OCI-LY7 (cell line): ENCODE data around the gene ARFGAP2. TPM values are rescaled to one million over a fixed set of nuclear protein-coding genes. Genes with fewer than 3 reads are reported as not detected.
"Not testable (repeated sequence)": the region's sequence is repeated elsewhere in the genome, so short reads cannot be mapped to it uniquely, and the experiment has no call there.

Experiments
- BruUV-seq: library from RNA; stranded (reverse); fragments of 400-500 nt; replicated peaks from 2 replicates; lab custom pipeline; 2021; lab: Mats Ljungman, UMichigan
- CTCF ChIA-PET: fragments of 300-600 bp; sonication (Branson Sonifier 250); formaldehyde crosslinking; loops from one replicate; lab custom pipeline; 2022; ENCODE audit warnings: antibody characterized with exemption; ENCODE audit not compliant: unreplicated experiment; lab: Charles Lee
- POLR2A ChIA-PET: fragments of 300-600 bp; sonication (Branson Sonifier 250); formaldehyde crosslinking; loops from one replicate; lab custom pipeline; 2022; ENCODE audit warnings: antibody characterized with exemption; lab: Charles Lee
- DNase-seq: peaks from one replicate; pipeline ENCODE4 v3.0.0-alpha.2; 2015; ENCODE audit warnings: low spot score
- H2AFZ ChIP-seq: fragments of 200-600 bp; sonication (generic), shearing (Covaris generic); 2 replicates; pipeline ENCODE4 v1.6.1; 2014; ENCODE audit warnings: mild to moderate bottlenecking, antibody characterized with exemption, low read length, moderate library complexity
- H3K27ac ChIP-seq: fragments of 200-600 bp; sonication (generic); 2 replicates; pipeline ENCODE4 v1.5.1; 2014; ENCODE audit warnings: mixed run types, low read depth, mild to moderate bottlenecking, moderate library complexity, low read length, inconsistent platforms; ENCODE audit not compliant: poor library complexity, severe bottlenecking
- H3K36me3 ChIP-seq: fragments of 200-600 bp; sonication (generic); 2 replicates; pipeline ENCODE4 v1.6.1; 2014; ENCODE audit warnings: mild to moderate bottlenecking, antibody characterized with exemption, low read length, moderate library complexity, mixed read lengths; ENCODE audit not compliant: insufficient read depth
- H3K4me1 ChIP-seq: fragments of 200-600 bp; sonication (generic); 2 replicates; pipeline ENCODE4 v1.5.1; 2014; ENCODE audit warnings: mild to moderate bottlenecking, low read length; ENCODE audit not compliant: insufficient read depth, poor library complexity, severe bottlenecking
- H3K4me2 ChIP-seq: fragments of 200-600 bp; sonication (generic); 2 replicates; pipeline ENCODE4 v1.6.1; 2014; ENCODE audit warnings: mild to moderate bottlenecking, low read length
- H3K4me3 ChIP-seq: fragments of 200-600 bp; sonication (generic); 2 replicates; pipeline ENCODE4 v1.5.1; 2014; ENCODE audit warnings: mild to moderate bottlenecking, low read depth, low read length; ENCODE audit not compliant: poor library complexity, severe bottlenecking
- H3K79me2 ChIP-seq: fragments of 200-600 bp; sonication (generic); 2 replicates; pipeline ENCODE4 v1.6.1; 2016; ENCODE audit warnings: low read depth, mild to moderate bottlenecking, low read length, moderate library complexity, mixed read lengths; ENCODE audit not compliant: insufficient read depth
- H3K9me2 ChIP-seq: fragments of 200-600 bp; sonication (generic); 2 replicates; pipeline ENCODE4 v1.6.1; 2016; ENCODE audit warnings: mild to moderate bottlenecking, low read length, mixed read lengths; ENCODE audit not compliant: insufficient read depth
- H3K9me3 ChIP-seq: fragments of 200-600 bp; sonication (generic); 2 replicates; pipeline ENCODE4 v1.6.1; 2014; ENCODE audit warnings: mild to moderate bottlenecking, mixed run types, low read length, mixed read lengths
- H4K20me1 ChIP-seq: fragments of 200-600 bp; sonication (generic); 2 replicates; pipeline ENCODE4 v1.6.1; 2014; ENCODE audit warnings: mild to moderate bottlenecking, antibody characterized with exemption, low read length, moderate library complexity, mixed read lengths; ENCODE audit not compliant: insufficient read depth
- EZH2phosphoT487 ChIP-seq: fragments of 200-600 bp; sonication (generic); IDR thresholded peaks from 2 replicates; pipeline ENCODE4 v1.6.1; 2018; ENCODE audit warnings: low read depth, borderline replicate concordance, mild to moderate bottlenecking, mixed run types, antibody characterized with exemption, low read length, moderate library complexity, mixed read lengths
- intact Hi-C: fragments of 100-400 bp; cut with micrococcal nuclease; formaldehyde crosslinking; loops from one replicate; pipeline ENCODE4 v1.10.0; 2022; ENCODE audit not compliant: unreplicated experiment
- total RNA-seq, 2 experiments: library from RNA; depleted of rRNA in 1 of 2; stranded (reverse); fragments of >200 nt in 1 of 2; shearing (Covaris generic) in 1 of 2; gene quantifications; 2 replicates each; pipeline ENCODE4 v1.2.3, GENCODE V29; 2014 to 2022
- TF ChIP-seq, protein P1 (sequence below): fragments of 200-600 bp; sonication (generic); conservative IDR thresholded peaks from 2 replicates; pipeline ENCODE4 v1.5.1; 2014; ENCODE audit warnings: mild to moderate bottlenecking, antibody characterized with exemption, low read length, moderate library complexity, mixed read lengths

The ARFGAP2 gene
- total RNA-seq, 2 experiments from 2014 or later, result 116 to 135 TPM

DNA sequence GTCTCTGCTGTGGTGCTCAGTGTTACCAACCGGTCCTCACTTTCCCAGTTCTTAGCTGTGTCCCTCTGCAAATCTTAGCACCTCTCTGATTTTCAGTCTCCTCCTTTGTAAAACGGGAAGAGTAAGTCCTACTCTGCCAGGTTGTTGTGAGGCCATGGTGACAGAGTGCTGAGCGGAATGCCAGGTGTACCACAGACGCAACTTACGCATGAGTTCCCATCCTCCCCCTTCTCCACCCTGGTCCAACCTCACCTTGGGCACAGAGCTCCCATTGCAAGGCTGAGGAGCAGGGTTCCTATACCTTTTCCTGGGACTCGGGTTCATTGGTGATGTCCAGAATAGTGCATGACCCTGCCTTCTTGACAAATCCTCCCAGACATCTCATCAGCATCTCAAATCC is 30.8 kb upstream of the ARFGAP2 start:
- H4K20me1 ChIP-seq, result no peaks in the 10 kb centered on the region
- no peaks in the 10 kb centered on the region for H3K36me3 ChIP-seq
- no peak overlapping the region for H3K27ac ChIP-seq
- POLR2A ChIA-PET, result interaction anchor here (0.7 to 1.2 kb wide), 4 partner anchors 12 to 253 kb away, joined by 3 to 4 read pairs (median 3); no protein-coding TSS in a partner anchor
- no peak overlapping the region for H2AFZ ChIP-seq
- CTCF ChIA-PET, result interaction anchor here (0.7 kb wide), 1 partner anchor 13 kb away, joined by 3 read pairs; no protein-coding TSS in a partner anchor
- TF ChIP-seq EZH2phosphoT487, result no peak
- TF ChIP-seq, protein P1, sequence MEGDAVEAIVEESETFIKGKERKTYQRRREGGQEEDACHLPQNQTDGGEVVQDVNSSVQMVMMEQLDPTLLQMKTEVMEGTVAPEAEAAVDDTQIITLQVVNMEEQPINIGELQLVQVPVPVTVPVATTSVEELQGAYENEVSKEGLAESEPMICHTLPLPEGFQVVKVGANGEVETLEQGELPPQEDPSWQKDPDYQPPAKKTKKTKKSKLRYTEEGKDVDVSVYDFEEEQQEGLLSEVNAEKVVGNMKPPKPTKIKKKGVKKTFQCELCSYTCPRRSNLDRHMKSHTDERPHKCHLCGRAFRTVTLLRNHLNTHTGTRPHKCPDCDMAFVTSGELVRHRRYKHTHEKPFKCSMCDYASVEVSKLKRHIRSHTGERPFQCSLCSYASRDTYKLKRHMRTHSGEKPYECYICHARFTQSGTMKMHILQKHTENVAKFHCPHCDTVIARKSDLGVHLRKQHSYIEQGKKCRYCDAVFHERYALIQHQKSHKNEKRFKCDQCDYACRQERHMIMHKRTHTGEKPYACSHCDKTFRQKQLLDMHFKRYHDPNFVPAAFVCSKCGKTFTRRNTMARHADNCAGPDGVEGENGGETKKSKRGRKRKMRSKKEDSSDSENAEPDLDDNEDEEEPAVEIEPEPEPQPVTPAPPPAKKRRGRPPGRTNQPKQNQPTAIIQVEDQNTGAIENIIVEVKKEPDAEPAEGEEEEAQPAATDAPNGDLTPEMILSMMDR, result no peak
- no peaks in the 10 kb centered on the region for H3K79me2 ChIP-seq
- H3K9me2 ChIP-seq, result no peaks in the 10 kb centered on the region
- H3K4me2 ChIP-seq, result no peak overlapping the region
- no peaks in the 10 kb centered on the region for H3K9me3 ChIP-seq
- intact Hi-C loops, result no loop called here
- H3K4me3 ChIP-seq, result no peak overlapping the region
- DNase-seq, result no peak
- H3K4me1 ChIP-seq, result no peaks in the 10 kb centered on the region
- no TSS peak for BruUV-seq

DNA sequence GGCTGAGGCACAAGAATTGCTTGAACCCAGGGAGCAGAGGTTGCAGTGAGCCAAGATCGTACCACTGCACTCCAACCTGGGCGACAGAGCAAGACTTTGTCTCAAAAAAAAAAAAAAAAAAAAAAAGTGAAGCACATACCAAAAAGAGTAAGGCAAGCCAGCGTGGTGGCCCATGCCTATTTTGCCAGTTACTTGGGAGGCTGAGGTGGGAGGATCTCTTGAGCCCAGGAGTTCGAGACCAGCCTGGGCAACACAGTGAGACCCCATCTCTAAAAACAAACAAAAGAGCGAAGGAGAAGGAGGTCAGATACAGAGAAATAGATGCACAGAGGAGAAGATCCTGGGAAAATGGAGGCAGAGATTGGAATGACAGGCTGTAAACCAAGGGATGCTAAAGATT is 29.9 kb upstream of the ARFGAP2 start:
- intact Hi-C loops, H3K79me2 ChIP-seq, H3K4me1 ChIP-seq, H3K27ac ChIP-seq, BruUV-seq, H2AFZ ChIP-seq, CTCF ChIA-PET, DNase-seq, H3K36me3 ChIP-seq, H4K20me1 ChIP-seq, H3K4me3 ChIP-seq, H3K9me3 ChIP-seq, H3K4me2 ChIP-seq, H3K9me2 ChIP-seq: not testable (repeated sequence)
- POLR2A ChIA-PET, result interaction anchor here (0.6 to 1.2 kb wide), 2 partner anchors 13 to 577 kb away, joined by 3 read pairs; no protein-coding TSS in a partner anchor

DNA sequence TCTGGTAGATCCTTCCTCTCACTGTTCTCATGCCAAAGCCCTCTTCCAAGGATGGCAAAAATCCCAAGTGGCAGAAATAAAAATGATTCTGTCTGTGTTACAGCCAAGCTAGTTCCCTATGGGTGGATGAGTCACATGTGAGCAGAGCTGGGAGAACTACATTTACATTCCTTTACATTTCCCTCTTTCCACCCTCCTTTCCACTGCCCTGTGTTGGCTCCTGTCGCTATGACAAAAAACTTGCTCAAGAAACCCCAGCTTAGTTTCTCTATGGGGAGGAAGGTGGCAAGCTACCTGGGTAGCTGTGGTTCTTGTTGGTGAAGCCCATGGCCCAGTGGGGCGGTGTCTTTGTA is 27.9 kb upstream of the ARFGAP2 start:
- intact Hi-C loops, result no loop called here
- Histone ChIP-seq H3K4me3 (no peak overlapping the region), H2AFZ (no peak overlapping the region), H3K4me2 (no peak overlapping the region), H3K9me3 (no peaks in the 10 kb centered on the region), H3K9me2 (no peaks in the 10 kb centered on the region), H4K20me1 (no peaks in the 10 kb centered on the region), H3K36me3 (no peaks in the 10 kb centered on the region), H3K27ac (no peak overlapping the region), H3K4me1 (no peaks in the 10 kb centered on the region), H3K79me2 (no peaks in the 10 kb centered on the region)
- ChIA-PET CTCF (no interaction called here), POLR2A (interaction anchor here (0.6 kb wide), 1 partner anchor 11 kb away, joined by 3 read pairs; no protein-coding TSS in a partner anchor)
- TF ChIP-seq, protein P1, result no peak
- TF ChIP-seq EZH2phosphoT487, result no peak
- no peak for DNase-seq
- BruUV-seq, result no TSS peak
